ENCODE measurements around the gene CSMD2.

GRCh38 chr1:33973799-33974545, 191.1 kb downstream of the CSMD2 start:
- TF ChIP-seq, protein P1, sequence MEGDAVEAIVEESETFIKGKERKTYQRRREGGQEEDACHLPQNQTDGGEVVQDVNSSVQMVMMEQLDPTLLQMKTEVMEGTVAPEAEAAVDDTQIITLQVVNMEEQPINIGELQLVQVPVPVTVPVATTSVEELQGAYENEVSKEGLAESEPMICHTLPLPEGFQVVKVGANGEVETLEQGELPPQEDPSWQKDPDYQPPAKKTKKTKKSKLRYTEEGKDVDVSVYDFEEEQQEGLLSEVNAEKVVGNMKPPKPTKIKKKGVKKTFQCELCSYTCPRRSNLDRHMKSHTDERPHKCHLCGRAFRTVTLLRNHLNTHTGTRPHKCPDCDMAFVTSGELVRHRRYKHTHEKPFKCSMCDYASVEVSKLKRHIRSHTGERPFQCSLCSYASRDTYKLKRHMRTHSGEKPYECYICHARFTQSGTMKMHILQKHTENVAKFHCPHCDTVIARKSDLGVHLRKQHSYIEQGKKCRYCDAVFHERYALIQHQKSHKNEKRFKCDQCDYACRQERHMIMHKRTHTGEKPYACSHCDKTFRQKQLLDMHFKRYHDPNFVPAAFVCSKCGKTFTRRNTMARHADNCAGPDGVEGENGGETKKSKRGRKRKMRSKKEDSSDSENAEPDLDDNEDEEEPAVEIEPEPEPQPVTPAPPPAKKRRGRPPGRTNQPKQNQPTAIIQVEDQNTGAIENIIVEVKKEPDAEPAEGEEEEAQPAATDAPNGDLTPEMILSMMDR (IDR thresholded peaks at IDR 0.05), result no peak
- TF ChIP-seq, protein P2, sequence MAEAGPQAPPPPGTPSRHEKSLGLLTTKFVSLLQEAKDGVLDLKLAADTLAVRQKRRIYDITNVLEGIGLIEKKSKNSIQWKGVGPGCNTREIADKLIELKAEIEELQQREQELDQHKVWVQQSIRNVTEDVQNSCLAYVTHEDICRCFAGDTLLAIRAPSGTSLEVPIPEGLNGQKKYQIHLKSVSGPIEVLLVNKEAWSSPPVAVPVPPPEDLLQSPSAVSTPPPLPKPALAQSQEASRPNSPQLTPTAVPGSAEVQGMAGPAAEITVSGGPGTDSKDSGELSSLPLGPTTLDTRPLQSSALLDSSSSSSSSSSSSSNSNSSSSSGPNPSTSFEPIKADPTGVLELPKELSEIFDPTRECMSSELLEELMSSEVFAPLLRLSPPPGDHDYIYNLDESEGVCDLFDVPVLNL (CRISPR knock-in tag; IDR thresholded peaks at IDR 0.05; ENCODE audit: borderline replicate concordance, low read depth), result no peak
- TF ChIP-seq MAX (CRISPR knock-in tag; IDR thresholded peaks at IDR 0.05) (no peak), ETV6 (CRISPR knock-in tag; IDR thresholded peaks at IDR 0.05) (no peak), ATF3 (CRISPR knock-in tag; conservative IDR thresholded peaks at IDR 0.05) (no peak), ELF4 (CRISPR knock-in tag; IDR thresholded peaks at IDR 0.05; ENCODE audit: low read depth) (no peak)

Data from WTC11 (cell line).